HG03139 (cell line): Measurements from ENCODE around the gene SEMA3E.
"Not testable (repeated sequence)": the region's sequence is repeated elsewhere in the genome, so short reads cannot be mapped to it uniquely, and the experiment has no call there.

ENCODE experiments used
- ATAC-seq: cut with Tn5 transposase; IDR thresholded peaks from one replicate; pipeline ENCODE4 v1.9.1; 2021; ENCODE audit not compliant: unreplicated experiment

The SEMA3E gene

DNA sequence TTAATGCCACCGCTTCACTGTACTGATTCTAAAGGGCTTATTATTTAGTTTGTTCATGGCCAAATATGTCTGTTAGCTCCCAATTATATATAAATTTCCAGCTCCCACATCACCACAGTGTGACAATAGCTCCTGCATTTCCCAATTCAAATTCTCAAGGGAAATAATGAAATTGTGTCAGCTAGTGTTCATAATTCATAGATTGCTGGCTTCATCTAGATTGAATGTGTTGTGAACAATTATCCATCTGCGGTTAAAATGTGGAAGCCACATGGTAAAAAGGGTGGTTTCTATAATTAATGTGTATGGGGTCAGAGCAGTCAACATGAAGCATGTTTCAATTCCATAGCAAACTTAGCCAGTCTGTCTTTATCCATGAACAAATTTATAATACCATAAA lies 154.3 kb downstream of the SEMA3E start:
- no peak for ATAC-seq

DNA sequence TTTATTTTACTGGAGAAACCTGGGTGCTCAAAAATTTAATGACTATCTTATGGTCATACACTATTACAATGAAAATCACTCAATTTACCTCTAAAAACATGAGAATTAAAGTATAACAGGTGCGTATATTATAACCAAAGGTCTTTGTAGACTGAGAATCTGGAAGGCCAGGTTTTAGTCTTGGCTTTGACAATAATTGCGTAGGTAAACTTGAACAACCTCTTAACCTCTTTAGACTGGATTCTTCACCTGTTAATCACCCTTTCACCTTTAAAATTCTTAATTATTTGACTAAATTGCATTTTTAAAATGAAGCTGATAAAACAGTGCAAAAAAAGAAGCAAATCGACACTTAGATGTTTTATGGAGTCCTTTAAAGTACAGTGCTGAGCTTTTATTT lies 156.1 kb downstream of the SEMA3E start:
- ATAC-seq, result no peak

DNA sequence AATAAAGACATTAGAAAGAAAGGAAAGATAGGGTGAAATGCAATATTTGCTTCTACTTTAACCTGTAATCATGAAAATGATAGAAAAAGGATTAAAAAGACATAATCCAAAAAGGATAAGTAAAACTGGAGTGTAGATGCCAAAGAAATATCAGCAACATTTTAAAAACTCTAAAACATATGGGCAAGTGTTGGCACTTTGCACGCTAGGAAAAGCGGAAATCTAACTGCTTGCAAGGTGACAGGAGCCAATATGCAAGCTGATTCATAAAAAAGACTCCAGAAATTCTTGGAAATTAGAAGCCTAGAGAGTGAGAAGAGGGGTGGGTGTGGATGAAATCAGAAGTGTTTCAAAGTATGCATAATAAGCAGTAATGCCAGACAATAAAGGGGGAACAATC lies 161.1 kb downstream of the SEMA3E start:
- no peak for ATAC-seq

DNA sequence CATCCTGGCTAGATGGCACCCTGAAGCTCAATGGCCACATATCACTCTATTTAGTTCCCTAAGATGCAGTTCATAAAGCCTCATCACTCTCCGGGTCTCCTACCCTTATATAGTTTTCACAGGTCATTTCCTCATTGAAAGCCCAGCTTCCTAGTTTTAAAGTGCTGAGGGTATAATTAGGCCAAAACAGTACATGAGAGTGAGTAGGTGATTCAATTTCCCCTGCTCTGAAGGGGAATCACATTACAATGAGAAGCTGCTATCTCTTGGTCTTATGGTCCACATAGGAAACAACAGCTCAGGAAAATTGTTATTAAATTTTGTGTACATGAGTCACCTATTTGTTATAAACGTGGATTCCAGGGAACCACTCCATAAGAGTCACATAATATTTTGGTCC lies 162.0 kb downstream of the SEMA3E start:
- no peak for ATAC-seq

DNA sequence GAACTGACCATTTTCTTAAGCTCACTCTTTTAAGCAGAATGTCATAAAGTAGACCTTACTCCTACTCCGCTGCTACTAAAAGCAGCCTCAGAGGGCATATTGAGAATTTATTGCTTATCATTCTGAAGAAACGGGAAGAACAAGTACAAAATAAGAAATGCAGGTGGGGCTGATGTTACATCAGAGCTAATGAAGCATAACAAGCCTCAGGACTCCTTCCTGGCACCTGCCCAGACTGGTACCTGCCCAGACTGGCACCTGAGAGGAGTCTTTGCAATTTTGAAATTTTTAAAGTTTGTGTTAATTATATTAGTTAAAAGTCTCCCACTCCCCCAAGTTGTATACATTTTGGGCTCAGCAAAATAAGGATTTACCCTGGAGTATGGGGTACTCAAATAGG lies 162.4 kb downstream of the SEMA3E start:
- ATAC-seq, result no peak

DNA sequence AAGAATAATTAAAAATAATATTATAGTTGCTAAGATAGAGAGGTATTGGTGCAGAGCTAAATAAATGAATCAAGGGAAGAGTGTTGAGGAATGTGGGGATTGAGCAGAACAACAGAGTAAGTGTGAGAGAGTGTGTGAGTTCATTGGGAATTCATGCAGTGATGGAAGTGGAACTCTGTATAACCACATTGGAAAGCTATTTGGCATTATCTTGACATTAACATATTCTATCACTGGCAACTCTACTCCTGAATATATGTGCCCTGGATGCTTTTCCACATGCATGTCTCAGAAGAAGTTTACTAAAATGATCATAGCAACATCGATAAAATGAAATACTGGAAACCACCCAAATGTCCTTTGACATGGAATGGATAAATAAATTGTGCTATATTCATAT lies 164.1 kb downstream of the SEMA3E start:
- ATAC-seq, result no peak

DNA sequence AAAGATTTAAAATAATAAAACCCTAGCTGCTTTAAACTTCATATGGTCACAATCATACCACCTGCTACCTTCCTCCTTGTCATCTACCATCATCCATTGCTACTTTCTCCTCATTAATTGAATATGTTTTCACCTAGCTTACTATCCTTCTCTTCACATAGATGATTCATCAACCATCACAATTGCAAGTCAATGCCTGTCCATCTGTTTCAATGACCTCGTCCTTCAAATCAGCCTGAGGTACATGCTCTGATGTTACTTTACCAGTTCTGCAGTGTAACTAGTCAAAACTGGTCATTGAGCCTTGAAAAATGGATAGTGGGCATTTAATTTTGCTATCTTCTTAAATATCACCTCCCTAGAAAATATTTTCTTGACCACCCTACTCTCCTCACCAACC lies 164.7 kb downstream of the SEMA3E start:
- no peak for ATAC-seq

DNA sequence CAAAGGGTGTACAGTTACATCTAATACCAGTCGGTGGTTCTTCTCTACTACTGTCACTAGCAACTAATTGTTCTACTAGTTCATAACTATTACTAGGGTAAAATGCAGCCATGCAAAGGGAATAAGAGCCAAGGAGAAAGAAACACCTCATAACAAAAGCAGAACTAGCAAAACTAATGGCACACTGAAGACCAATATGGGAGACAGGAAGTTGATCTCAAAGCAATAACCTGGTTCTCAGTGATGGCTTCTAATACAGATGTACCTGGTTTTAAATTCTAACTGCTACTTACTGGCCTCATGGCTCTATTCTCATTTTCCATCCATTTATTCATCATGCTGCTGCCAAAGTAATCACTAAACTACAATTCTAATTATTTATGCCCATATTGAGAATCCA lies 170.3 kb downstream of the SEMA3E start:
- ATAC-seq, result no peak

DNA sequence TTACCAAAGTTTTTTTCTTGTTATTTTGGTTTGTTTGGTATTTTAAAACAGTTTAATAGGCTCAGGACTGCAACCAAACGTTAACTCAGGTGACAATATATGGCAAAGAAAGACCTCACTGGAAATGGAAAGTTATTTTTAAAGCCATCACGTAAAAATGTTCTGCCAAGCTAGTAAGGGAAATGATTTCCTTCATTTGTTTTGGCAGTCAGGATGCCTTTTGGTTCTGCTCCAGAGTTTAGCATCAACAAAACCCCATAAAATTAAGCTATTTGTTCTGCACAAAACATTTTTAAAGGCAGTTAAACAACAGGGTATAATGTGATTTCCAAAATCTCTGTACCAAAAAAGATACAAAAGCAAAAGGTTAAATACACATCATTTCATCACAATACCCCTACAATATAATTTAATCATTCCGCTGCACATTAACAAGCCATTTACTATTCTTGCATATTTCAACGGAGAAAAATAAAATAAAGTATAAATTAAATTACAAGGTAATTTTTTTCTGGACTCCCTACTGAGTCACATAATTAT lies 172.4 kb downstream of the SEMA3E start:
- no peak for ATAC-seq

DNA sequence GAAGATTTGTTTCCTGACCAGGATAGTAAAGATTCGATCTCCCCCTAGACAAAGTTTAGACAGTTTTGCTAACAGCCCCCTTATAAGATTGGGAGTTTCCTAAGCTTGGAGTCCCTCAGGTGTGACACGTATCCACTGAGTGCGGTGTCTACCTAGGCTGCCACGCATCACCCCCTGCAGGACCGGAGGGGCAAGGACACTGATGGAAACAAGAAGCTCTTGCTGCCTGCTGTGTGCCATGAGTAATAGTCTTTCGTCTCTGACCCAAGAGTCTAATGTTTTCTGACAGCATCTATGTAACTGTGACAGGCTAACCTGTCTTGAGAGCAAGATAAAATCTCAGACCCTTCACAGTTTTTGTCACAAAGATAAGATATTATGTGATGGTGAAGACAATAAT lies 173.5 kb downstream of the SEMA3E start:
- no peak for ATAC-seq

DNA sequence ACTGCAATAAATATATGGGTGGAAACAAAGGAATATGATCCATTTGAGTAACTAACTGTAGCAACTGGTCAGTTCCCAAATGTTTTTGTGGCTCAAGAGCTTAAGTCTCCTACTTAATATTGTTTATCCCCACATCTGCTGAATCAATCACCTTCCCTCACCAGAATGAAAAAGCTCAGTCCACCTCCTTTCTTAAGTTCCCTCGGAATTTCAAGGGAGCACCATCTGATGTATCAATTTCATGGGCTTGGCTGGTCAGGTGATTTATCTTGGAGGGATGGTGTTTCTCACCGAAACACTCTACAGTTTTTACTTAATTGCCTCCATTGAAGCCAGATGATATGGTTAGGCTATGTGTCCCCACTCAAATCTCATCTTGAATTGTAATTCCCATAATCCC lies 176.6 kb downstream of the SEMA3E start:
- no peak for ATAC-seq

DNA sequence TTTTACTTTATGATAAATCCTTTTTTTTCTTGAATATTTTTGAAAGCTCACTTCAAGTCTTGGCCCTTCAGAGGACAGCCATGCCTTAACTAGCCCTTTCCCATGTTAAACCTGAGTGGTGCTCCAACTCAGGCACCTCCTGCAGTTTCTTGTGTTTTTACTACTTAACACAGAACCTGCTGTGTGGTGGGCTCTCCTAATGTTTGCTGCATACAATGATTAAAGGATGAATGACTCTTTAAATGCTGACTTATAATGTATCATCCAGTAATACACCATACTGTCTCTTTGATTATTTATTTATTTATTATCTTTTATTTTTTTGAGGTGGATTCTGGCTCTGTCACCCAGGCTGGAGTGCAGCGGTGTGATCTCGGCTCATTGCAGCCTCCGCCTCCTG lies 179.4 kb downstream of the SEMA3E start:
- ATAC-seq, result no peak

DNA sequence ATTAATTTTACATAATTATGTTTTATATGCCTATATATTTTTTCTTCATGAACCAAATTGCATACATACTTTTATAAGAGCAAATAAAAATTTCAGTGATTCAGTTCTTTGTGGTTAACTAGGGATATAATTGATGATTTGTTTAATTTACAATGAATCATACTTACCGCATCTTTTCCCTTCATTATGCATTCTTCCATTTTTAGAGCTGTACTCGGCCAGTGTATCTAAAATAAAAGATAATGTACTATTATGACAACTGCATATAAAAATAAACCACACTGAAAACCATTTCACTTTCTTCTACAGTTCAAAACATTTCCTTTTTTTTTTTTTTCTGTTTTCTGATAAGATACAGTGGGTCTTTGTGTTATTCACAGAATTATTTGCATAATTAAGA lies 179.9 kb downstream of the SEMA3E start:
- no peak for ATAC-seq

DNA sequence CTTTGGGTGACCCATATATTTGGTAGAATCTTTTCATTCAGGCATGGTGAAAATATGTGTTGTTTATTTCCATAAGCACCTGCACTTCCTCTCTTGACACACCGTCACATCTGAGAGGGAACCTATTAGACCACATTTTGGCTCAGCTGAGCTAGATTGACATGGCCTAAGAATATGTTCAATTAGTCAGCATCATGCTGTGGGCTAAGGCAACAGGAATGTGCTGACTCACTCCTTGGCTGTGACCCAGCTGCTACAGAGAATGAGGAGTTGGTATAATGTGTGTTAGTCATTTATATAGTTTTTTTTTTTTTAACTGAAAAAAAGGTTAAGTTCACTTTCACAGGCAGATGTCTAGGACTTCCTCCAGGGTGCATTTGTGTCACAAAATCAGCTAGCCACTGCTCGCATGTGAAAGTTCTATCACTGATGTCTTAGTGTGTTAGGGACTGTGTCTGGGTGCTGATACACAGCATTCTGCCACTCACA lies 180.6 kb downstream of the SEMA3E start:
- peak; percentile 90 for ATAC-seq

DNA sequence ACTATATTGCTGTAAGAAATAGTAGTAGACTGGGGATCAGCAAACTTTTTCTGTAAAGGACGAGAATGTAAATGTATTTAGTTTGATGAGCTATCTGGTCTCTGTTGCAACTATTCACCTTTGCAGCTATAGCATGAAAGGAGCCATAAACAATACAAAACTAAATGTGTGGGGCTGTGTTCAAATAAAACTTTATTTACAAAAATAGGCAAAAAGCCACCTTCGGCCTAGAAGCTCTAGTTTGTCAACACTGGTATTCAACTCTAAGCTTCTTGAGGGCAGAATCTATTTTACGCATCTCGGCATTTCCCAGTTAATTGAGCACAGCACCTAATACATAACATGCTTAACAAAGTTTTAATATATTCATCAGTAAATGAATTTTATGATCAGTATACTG lies 181.4 kb downstream of the SEMA3E start:
- ATAC-seq, result no peak

DNA sequence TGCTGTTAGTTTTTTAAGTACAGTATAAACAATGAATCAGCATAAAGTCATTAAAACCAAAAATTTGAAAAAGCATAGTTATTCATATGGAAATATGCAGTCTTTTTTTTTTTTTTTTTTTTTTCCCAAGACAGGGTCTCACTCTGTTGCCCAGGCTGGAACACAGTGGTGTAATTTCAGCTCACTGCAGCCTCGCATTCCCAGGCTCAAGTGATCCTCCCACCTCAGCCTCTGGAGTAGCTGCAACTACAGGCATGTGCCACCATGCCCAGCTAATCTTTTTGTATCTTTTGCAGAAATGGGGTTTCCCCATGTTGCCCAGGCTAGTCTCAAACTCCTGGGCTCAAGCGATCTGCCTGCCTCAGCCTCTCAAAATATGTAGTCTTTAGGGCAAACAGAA lies 182.0 kb downstream of the SEMA3E start:
- no peak for ATAC-seq

DNA sequence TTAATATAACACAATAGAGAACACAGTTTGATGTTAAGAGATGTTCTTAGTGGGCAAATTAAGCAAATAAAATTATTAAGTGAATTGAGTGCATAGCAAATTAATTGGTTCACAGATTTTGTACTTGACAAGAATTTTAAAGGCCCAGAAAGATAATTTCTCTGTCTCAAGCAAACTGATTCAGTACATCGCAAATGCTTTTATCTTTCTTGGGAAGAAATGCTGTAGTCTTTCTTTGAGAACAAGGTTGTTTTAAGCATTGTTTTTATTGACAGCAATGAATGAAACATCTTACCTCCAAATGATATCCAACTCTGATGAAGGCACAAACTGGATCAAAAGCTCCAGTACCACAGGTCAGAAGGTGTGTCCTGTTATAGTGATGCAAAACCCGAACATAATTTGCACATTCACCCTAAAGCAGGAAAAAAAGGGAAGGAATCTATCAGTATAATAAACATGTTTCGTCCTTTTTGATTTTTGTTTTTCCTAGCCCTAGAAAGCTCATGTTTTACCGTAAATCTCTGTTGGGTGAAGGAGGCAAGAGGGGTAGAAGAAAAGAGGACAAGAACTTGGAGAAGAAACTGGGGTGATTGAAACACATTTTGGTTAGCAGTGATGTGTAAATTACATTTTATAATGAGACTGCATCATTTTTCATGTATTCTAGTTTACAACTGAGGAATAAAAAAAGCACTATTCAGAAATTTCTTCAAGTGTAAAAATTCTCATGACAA lies 182.6 kb downstream of the SEMA3E start:
- ATAC-seq, result no peak

DNA sequence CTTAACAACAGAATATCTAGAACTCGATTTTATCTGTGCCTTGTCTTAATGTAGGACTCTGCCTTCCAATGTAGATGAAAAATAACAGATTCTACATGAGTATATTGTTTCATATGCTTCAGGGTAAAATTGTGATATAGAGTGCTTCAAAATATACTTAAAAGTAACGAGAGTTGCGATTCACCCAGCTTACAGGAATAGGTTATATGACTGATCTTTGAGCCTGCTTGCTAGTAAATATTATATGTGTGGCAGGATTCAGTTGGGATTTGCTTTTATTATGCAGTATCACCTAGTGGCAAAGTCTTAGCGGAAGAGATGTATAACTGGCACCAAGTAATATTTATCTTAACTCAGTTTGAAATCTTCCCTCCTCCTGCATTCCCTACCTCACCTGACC lies 183.3 kb downstream of the SEMA3E start:
- no peak for ATAC-seq

DNA sequence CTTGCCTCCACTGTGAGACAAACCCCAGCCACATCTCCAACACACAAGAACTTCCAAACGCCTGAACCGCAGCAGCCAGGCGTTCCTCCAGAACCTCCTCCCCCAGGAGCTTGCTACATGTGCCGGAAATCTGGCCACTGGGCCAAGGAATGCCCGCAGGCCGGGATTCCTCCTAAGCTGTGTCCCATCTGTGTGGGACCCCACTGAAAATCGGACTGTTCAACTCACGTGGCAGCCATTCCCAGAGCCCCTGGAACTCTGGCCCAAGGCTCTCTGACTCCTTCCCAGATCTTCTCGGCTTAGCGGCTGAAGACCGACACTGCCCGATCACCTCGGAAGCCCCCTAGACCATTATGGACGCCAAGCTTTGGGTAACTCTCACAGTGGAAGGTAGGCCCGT lies 187.1 kb downstream of the SEMA3E start:
- ATAC-seq, result not testable (repeated sequence)

DNA sequence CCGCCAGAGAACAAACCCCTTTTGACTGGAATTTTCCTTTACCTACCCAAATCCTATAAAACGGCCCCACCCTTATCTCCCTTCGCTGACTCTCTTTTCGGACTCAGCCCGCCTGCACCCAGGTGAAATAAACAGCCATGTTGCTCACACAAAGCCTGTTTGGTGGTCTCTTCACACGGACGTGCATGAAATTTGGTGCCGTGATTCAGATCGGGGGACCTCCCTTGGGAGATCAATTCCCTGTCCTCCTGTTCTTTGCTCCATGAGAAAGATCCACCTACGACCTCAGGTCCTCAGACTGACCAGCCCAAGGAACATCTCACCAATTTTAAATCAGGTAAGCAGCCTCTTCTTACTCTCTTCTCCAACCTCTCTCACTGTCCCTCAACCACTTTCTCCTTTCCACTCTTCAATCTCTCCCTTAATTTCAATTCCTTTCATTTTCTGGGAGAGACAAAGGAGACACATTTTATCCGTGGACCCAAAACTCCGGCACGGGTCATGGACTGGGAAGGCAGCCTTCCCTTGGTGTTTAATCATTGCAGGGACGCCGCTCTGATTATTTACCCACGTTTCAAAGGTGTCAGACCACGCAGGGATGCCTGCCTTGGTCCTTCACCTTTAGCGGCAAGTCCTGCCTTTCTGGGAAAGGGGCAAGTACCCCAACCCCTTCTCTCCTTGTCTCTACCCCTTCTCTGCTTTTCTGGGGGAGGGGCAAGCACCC lies 188.8 kb downstream of the SEMA3E start:
- not testable (repeated sequence) for ATAC-seq

DNA sequence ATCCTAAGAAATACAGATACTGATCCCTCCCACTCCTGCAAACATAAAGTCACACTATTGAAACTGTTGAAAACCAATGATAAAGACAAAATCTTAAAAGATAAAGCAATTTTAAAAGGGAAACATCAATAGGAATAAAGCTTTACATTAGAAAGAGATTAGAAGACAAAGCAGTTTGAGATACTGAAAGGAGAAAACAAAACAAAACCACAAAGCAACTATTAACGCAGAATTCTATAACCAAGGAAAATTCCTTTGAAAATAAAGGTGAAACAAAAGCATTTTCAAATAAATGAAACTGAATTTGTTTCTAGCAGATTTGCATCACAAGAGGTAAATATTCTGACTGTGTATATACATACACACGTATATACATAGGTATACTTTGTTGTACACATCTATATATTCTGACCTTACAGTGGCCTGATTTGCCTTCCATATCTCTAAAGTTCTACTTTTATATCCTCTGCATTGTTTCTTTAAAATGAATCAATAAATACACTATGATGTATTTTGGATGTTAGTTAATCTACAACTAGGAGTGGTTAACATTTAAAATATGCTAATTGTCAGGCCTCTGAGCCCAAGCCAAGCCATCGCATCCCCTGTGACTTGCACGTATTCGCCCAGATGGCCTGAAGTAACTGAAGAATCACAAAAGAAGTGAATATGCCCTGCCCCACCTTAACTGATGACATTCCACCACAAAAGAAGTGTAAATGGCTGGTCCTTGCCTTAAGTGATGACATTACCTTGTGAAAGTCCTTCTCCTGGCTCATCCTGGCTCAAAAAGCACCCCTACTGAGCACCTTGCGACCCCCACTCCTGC lies 189.6 kb downstream of the SEMA3E start:
- not testable (repeated sequence) for ATAC-seq
